A673 (cell line): ENCODE data around the gene FREM1. TPM values are rescaled to one million over a fixed set of nuclear protein-coding genes. Genes with fewer than 3 reads are reported as not detected.

ENCODE experiments used
- BruUV-seq: library from RNA; stranded (reverse); fragments of 400-500 nt; replicated peaks from 2 replicates; lab custom pipeline; 2021; lab: Mats Ljungman, UMichigan
- CTCF ChIA-PET: fragments of 300-600 bp; sonication (Branson Sonifier 250); formaldehyde crosslinking; loops from one replicate; lab custom pipeline; 2022; ENCODE audit warnings: antibody characterized with exemption; lab: Charles Lee
- POLR2A ChIA-PET: fragments of 300-600 bp; sonication (Branson Sonifier 250); formaldehyde crosslinking; loops from one replicate; lab custom pipeline; 2022; ENCODE audit warnings: antibody characterized with exemption; ENCODE audit not compliant: low non-redundant PET; lab: Charles Lee
- DNase-seq: peaks from one replicate; pipeline ENCODE4 v3.0.0-alpha.2; 2015; ENCODE audit warnings: low spot score
- H3K27ac ChIP-seq: fragments of 200-600 bp; sonication (generic); 2 replicates; pipeline ENCODE4 v1.5.1; 2016; ENCODE audit warnings: mixed run types, low read depth, mild to moderate bottlenecking, mixed read lengths, antibody characterized with exemption, low read length; ENCODE audit not compliant: poor library complexity, severe bottlenecking
- H3K27me3 ChIP-seq: fragments of 200-600 bp; sonication (generic); replicated peaks from 2 replicates; pipeline ENCODE4 v1.6.1; 2017; ENCODE audit warnings: mixed run types, low read depth, mild to moderate bottlenecking, mixed read lengths, antibody characterized with exemption, low read length; ENCODE audit not compliant: insufficient read depth, poor library complexity
- H3K36me3 ChIP-seq: fragments of 200-600 bp; sonication (generic); 2 replicates; pipeline ENCODE4 v1.6.1; 2016; ENCODE audit warnings: mixed run types, mild to moderate bottlenecking, mixed read lengths, antibody characterized with exemption, low read length; ENCODE audit not compliant: insufficient read depth, poor library complexity, severe bottlenecking
- H3K4me1 ChIP-seq: fragments of 200-600 bp; sonication (generic); 2 replicates; pipeline ENCODE4 v1.6.1; 2017; ENCODE audit warnings: mixed run types, mild to moderate bottlenecking, mixed read lengths, antibody characterized with exemption, low read length; ENCODE audit not compliant: insufficient read depth, poor library complexity, severe bottlenecking
- H3K4me3 ChIP-seq: fragments of 200-600 bp; sonication (generic); 2 replicates; pipeline ENCODE4 v1.5.1; 2016; ENCODE audit warnings: low read depth, mixed run types, mild to moderate bottlenecking, mixed read lengths, low read length; ENCODE audit not compliant: poor library complexity, severe bottlenecking
- H3K9me3 ChIP-seq: fragments of 200-600 bp; sonication (generic); 2 replicates; pipeline ENCODE4 v1.6.1; 2016; ENCODE audit warnings: mixed run types, low read depth, mild to moderate bottlenecking, mixed read lengths, antibody characterized with exemption, low read length; ENCODE audit not compliant: poor library complexity, severe bottlenecking
- CTCF ChIP-seq: fragments of 300-800, 200-600 bp; sonication (generic); conservative IDR thresholded peaks from 2 replicates; pipeline ENCODE4 v1.5.1; 2017; ENCODE audit warnings: low read depth, mild to moderate bottlenecking, antibody characterized with exemption, low read length, moderate library complexity, mixed read lengths
- EZH2 ChIP-seq: fragments of 200-600 bp; sonication (generic); IDR thresholded peaks from 2 replicates; pipeline ENCODE4 v1.6.1; 2017; ENCODE audit warnings: borderline replicate concordance, low read depth, mild to moderate bottlenecking, mixed read lengths, antibody characterized with exemption, low read length; ENCODE audit not compliant: poor library complexity, severe bottlenecking
- intact Hi-C: fragments of 100-400 bp; cut with micrococcal nuclease; formaldehyde crosslinking; loops from one replicate; pipeline ENCODE4 v1.10.0; 2022; ENCODE audit not compliant: unreplicated experiment
- total RNA-seq: library from RNA; stranded (reverse); gene quantifications from 2 replicates; pipeline ENCODE4 v1.2.3, GENCODE V29; 2021

FREM1 gene
- total RNA-seq, 1 experiment from 2014 or later: 4.2 TPM

DNA sequence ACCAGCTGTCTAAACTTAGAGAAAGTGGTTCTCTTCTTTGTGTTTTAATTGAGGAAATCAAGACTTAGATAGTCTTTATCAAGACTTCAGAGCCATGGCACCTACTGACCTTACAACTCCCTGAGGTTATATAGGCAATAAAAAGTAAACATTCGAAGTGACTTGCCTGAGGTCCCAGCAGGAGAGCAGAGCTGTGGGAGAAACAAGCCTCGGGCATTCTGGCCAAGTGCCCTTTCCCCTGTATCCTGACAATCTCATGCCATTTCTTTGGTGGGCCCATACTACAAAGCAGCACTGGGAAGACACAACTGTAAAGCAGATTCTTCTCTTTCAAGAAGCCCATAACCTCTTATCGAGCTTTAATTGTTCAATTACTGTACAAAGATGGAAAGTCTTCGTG is 23.1 kb downstream of the FREM1 start:
- ChIA-PET POLR2A (no interaction called here), CTCF (no interaction called here)
- Histone ChIP-seq H3K27me3 (no peaks in the 10 kb centered on the region), H3K36me3 (no peaks in the 10 kb centered on the region), H3K27ac (no peak overlapping the region), H3K9me3 (no peaks in the 10 kb centered on the region), H3K4me1 (peaks cover 13% of the 10 kb centered on the region), H3K4me3 (no peak overlapping the region)
- TF ChIP-seq EZH2 (no peak), CTCF (no peak)
- no TSS peak for BruUV-seq
- intact Hi-C loops: no loop called here
- DNase-seq: no peak

- POLR2A ChIA-PET: no interaction called here
- H3K4me1 ChIP-seq: peaks cover 10% of the 10 kb centered on the region
- CTCF ChIA-PET: no interaction called here
- no peak for TF ChIP-seq CTCF
- no peak for TF ChIP-seq EZH2
- no peak overlapping the region for H3K4me3 ChIP-seq
- no peak overlapping the region for H3K27ac ChIP-seq
- H3K36me3 ChIP-seq: no peaks in the 10 kb centered on the region
- intact Hi-C loops: no loop called here
- no peaks in the 10 kb centered on the region for H3K27me3 ChIP-seq
- no peak for DNase-seq
- BruUV-seq: no TSS peak
- no peaks in the 10 kb centered on the region for H3K9me3 ChIP-seq
These were observed 26.8 kb downstream of the FREM1 start for GRCh38 chr9:14883310-14883944.

DNA sequence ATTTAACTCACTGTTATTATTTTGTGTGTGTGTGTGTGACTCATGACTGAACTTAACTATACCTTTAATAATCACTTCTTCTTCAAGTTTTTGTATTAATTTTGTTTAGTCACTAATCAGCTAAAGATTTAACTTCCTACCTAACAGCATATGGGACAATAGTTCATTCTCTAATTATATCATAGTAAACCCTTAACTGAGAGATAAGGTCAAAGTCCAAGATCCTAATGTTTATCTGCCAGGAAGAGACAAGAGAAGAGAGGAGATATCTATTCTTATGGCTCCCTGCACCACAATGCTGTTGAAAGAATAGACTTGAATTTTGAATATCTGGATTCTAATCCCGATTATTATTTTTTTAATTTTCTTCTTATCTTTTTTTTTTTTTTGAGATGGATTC is 28.1 kb downstream of the FREM1 start:
- no peak overlapping the region for H3K27ac ChIP-seq
- no TSS peak for BruUV-seq
- POLR2A ChIA-PET: no interaction called here

More for the DNA sequence above, 28.1 kb downstream of the FREM1 start:
- Histone ChIP-seq H3K27me3 (no peaks in the 10 kb centered on the region), H3K9me3 (no peaks in the 10 kb centered on the region), H3K4me3 (no peak overlapping the region), H3K4me1 (peaks cover 9% of the 10 kb centered on the region), H3K36me3 (no peaks in the 10 kb centered on the region)
- no peak for DNase-seq
- CTCF ChIA-PET: no interaction called here
- intact Hi-C loops: no loop called here
- TF ChIP-seq CTCF: no peak
- TF ChIP-seq EZH2: no peak
